ENCODE measurements around the gene CSF3R. TPM values are rescaled to one million over a fixed set of nuclear protein-coding genes. Genes with fewer than 3 reads are reported as not detected.

CSF3R gene
- total and polyA plus RNA-seq, 9 of the 15 experiments (the other 6 are each of a cell fraction or from before 2014, with no cell fraction given): 0.21 to 0.86 (median 0.40) TPM; not detected in 1

GRCh38 chr1:36492491-36492890 is 9.8 kb upstream of the CSF3R start (continued):
- TF ChIP-seq ZBTB40 (IDR thresholded peaks at IDR 0.05) (no peak), ZBTB40 (CRISPR knock-in tag; IDR thresholded peaks at IDR 0.05) (no peak), ATF7 (IDR thresholded peaks at IDR 0.05) (no peak; the same call in 1 of the 2 replicates), RHOXF2B (CRISPR knock-in tag; conservative IDR thresholded peaks at IDR 0.05) (no peak), ZNF280B (CRISPR knock-in tag; IDR thresholded peaks at IDR 0.05) (no peak), DMBX1 (CRISPR knock-in tag; IDR thresholded peaks at IDR 0.05; ENCODE audit: borderline replicate concordance) (no peak), ZFP30 (CRISPR knock-in tag; IDR thresholded peaks at IDR 0.05; ENCODE audit: borderline replicate concordance) (no peak), WHSC1 (IDR thresholded peaks at IDR 0.05; ENCODE audit: low read length) (no peak), CCNT2 (IDR thresholded peaks at IDR 0.05; ENCODE audit: borderline replicate concordance, extremely low read depth, insufficient read length, low read depth, low read length) (no peak)
- TF ChIP-seq, protein P1, sequence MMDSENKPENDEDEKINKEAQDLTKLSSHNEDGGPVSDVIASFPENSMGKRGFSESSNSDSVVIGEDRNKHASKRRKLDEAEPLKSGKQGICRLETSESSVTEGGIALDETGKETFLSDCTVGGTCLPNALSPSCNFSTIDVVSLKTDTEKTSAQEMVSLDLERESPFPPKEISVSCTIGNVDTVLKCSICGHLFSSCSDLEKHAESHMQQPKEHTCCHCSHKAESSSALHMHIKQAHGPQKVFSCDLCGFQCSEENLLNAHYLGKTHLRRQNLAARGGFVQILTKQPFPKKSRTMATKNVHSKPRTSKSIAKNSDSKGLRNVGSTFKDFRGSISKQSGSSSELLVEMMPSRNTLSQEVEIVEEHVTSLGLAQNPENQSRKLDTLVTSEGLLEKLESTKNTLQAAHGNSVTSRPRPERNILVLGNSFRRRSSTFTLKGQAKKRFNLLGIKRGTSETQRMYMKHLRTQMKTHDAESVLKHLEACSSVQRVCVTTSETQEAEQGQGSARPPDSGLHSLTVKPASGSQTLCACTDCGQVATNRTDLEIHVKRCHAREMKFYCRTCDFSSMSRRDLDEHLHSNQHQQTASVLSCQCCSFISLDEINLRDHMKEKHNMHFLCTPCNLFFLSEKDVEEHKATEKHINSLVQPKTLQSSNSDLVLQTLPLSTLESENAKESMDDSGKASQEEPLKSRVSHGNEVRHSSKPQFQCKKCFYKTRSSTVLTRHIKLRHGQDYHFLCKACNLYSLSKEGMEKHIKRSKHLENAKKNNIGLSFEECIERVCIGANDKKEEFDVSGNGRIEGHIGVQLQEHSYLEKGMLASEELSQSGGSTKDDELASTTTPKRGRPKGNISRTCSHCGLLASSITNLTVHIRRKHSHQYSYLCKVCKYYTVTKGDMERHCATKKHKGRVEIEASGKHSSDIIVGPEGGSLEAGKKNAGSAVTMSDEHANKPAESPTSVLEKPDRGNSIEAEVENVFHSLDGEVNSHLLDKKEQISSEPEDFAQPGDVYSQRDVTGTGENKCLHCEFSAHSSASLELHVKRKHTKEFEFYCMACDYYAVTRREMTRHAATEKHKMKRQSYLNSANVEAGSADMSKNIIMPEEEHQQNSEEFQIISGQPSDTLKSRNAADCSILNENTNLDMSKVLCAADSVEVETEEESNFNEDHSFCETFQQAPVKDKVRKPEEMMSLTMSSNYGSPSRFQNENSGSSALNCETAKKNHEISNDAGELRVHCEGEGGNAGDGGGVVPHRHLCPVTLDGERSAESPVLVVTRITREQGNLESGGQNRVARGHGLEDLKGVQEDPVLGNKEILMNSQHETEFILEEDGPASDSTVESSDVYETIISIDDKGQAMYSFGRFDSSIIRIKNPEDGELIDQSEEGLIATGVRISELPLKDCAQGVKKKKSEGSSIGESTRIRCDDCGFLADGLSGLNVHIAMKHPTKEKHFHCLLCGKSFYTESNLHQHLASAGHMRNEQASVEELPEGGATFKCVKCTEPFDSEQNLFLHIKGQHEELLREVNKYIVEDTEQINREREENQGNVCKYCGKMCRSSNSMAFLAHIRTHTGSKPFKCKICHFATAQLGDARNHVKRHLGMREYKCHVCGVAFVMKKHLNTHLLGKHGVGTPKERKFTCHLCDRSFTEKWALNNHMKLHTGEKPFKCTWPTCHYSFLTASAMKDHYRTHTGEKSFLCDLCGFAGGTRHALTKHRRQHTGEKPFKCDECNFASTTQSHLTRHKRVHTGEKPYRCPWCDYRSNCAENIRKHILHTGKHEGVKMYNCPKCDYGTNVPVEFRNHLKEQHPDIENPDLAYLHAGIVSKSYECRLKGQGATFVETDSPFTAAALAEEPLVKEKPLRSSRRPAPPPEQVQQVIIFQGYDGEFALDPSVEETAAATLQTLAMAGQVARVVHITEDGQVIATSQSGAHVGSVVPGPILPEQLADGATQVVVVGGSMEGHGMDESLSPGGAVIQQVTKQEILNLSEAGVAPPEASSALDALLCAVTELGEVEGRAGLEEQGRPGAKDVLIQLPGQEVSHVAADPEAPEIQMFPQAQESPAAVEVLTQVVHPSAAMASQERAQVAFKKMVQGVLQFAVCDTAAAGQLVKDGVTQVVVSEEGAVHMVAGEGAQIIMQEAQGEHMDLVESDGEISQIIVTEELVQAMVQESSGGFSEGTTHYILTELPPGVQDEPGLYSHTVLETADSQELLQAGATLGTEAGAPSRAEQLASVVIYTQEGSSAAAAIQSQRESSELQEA (IDR thresholded peaks at IDR 0.05; ENCODE audit: low read depth): no peak

Measured in K562 (cell line).